Activated CD8-positive, alpha-beta memory T cell treated with anti-CD3 and anti-CD28 coated beads for 48 hours (primary cell): ENCODE results near the gene RNLS.

Experiments used
- DNase-seq, 3 experiments: peaks; one replicate each; pipeline ENCODE4 v3.0.0-alpha.2; 2020; ENCODE audit warnings: low read depth in 2 of 3, low spot score in 2 of 3

The RNLS gene

GRCh38 chr10:88347022-88347421 lies 236.1 kb downstream of the RNLS start:
- no peak for DNase-seq

GRCh38 chr10:88346144-88346977 lies 236.8 kb downstream of the RNLS start:
- no peak for DNase-seq

GRCh38 chr10:88343761-88344484 lies 239.2 kb downstream of the RNLS start:
- DNase-seq: no peak

- no peak for DNase-seq
Observed at GRCh38 chr10:88342733-88343310, 240.3 kb downstream of the RNLS start.

GRCh38 chr10:88337134-88337533 lies 246.0 kb downstream of the RNLS start:
- no peak for DNase-seq

GRCh38 chr10:88336334-88336733 lies 246.8 kb downstream of the RNLS start:
- no peak for DNase-seq

GRCh38 chr10:88333248-88333630 lies 249.9 kb downstream of the RNLS start:
- no peak for DNase-seq

- no peak for DNase-seq
Observed at GRCh38 chr10:88332503-88333247, 250.4 kb downstream of the RNLS start.

- no peak for DNase-seq
Observed at GRCh38 chr10:88330174-88330573, 252.9 kb downstream of the RNLS start.

GRCh38 chr10:88322324-88323063 lies 260.6 kb downstream of the RNLS start:
- DNase-seq: no peak

GRCh38 chr10:88319960-88320517 lies 263.1 kb downstream of the RNLS start:
- DNase-seq: no peak

GRCh38 chr10:88318803-88319202 lies 264.3 kb downstream of the RNLS start:
- no peak for DNase-seq

GRCh38 chr10:88317099-88317498 lies 266.0 kb downstream of the RNLS start:
- DNase-seq: no peak

GRCh38 chr10:88316292-88316861 lies 266.7 kb downstream of the RNLS start:
- no peak for DNase-seq

GRCh38 chr10:88315755-88316154 lies 267.4 kb downstream of the RNLS start:
- DNase-seq: no peak

- DNase-seq: no peak
Observed at GRCh38 chr10:88314362-88314761, 268.8 kb downstream of the RNLS start.

- no peak for DNase-seq
Observed at GRCh38 chr10:88313878-88314277, 269.2 kb downstream of the RNLS start.

- DNase-seq: no peak
Observed at GRCh38 chr10:88312855-88313254, 270.3 kb downstream of the RNLS start.

GRCh38 chr10:88311264-88311663 lies 271.9 kb downstream of the RNLS start:
- no peak for DNase-seq

GRCh38 chr10:88309365-88309764 lies 273.8 kb downstream of the RNLS start:
- DNase-seq: no peak
